CD14-positive monocyte (primary cell): Measurements from ENCODE around the gene LRBA. TPM values are rescaled to one million over a fixed set of nuclear protein-coding genes. Genes with fewer than 3 reads are reported as not detected.

ENCODE experiments used
- DNase-seq, 3 donors: peaks; one replicate each; pipeline ENCODE4 v3.0.0-alpha.2; 2011 to 2022
- H2AFZ ChIP-seq: 2 replicates; pipeline ENCODE4 v1.6.0; 2012; ENCODE audit warnings: mild to moderate bottlenecking, low read depth, low read length, inconsistent platforms; ENCODE audit not compliant: insufficient read depth, poor library complexity, severe bottlenecking
- H3K27ac ChIP-seq, 2 donors: 1 replicate in 1 of 2; 2 replicates in 1 of 2; pipeline ENCODE4 v1.5.1; 2012 to 2013; ENCODE audit warnings: low read length in 2 of 2, control low read depth in 1 of 2, inconsistent platforms in 1 of 2, low read depth in 1 of 2, mild to moderate bottlenecking in 1 of 2
- H3K27me3 ChIP-seq, 2 donors: one replicate each; pipeline versions ENCODE4 v1.6.0 to v1.6.1; 2011 to 2013; ENCODE audit warnings: low read length in 2 of 2; ENCODE audit not compliant: control insufficient read depth in 2 of 2, insufficient read depth in 2 of 2
- H3K36me3 ChIP-seq, 2 donors: replicated peaks in 1 of 2; 1 replicate in 1 of 2; 2 replicates in 1 of 2; pipeline versions ENCODE4 v1.5.1 to v1.6.1; 2012 to 2013; ENCODE audit warnings: low read length in 2 of 2, control low read depth in 1 of 2, inconsistent platforms in 1 of 2, mild to moderate bottlenecking in 1 of 2; ENCODE audit not compliant: insufficient read depth in 2 of 2, control insufficient read depth in 1 of 2
- H3K4me1 ChIP-seq, 2 donors: 1 replicate in 1 of 2; 2 replicates in 1 of 2; pipeline versions ENCODE4 v1.5.1 to v1.6.1; 2012 to 2013; ENCODE audit warnings: low read length in 2 of 2, control low read depth in 1 of 2, inconsistent platforms in 1 of 2, mild to moderate bottlenecking in 1 of 2, moderate library complexity in 1 of 2; ENCODE audit not compliant: insufficient read depth in 2 of 2, control insufficient read depth in 1 of 2
- H3K4me2 ChIP-seq: replicated peaks from 2 replicates; pipeline ENCODE3; 2012; ENCODE audit warnings: low read length, moderate library complexity, mild to moderate bottlenecking; ENCODE audit not compliant: poor library complexity, severe bottlenecking; ENCODE audit errors: extremely low read depth
- H3K4me3 ChIP-seq, 3 experiments: fragments of 200-600 bp in 1 of 3; sonication (generic) in 1 of 3; replicated peaks in 1 of 3; 1 replicate in 2 of 3; 2 replicates in 1 of 3; pipeline ENCODE4 v1.5.1; 2011 to 2013; ENCODE audit warnings: low read length in 3 of 3, mild to moderate bottlenecking in 3 of 3, control low read depth in 2 of 3, low read depth in 2 of 3, inconsistent platforms in 1 of 3, moderate library complexity in 1 of 3
- H3K79me2 ChIP-seq: 2 replicates; pipeline ENCODE4 v1.6.0; 2012; ENCODE audit warnings: mild to moderate bottlenecking, control low read depth, inconsistent platforms, low read length, moderate library complexity; ENCODE audit not compliant: insufficient read depth
- H3K9ac ChIP-seq: 2 replicates; pipeline ENCODE4 v1.6.0; 2017; ENCODE audit warnings: low read length, mild to moderate bottlenecking; ENCODE audit not compliant: insufficient read depth, poor library complexity, severe bottlenecking
- H3K9me3 ChIP-seq, 2 donors: replicated peaks in 1 of 2; 1 replicate in 1 of 2; 2 replicates in 1 of 2; pipeline versions ENCODE4 v1.5.1 to v1.6.1; 2012 to 2013; ENCODE audit warnings: low read length in 2 of 2, control low read depth in 1 of 2; ENCODE audit not compliant: control insufficient read depth in 1 of 2, insufficient read depth in 1 of 2
- H4K20me1 ChIP-seq: 2 replicates; pipeline ENCODE4 v1.6.0; 2012; ENCODE audit warnings: mild to moderate bottlenecking, low read length, control low read depth, moderate library complexity; ENCODE audit not compliant: insufficient read depth
- H3K27ac Mint-ChIP-seq, 7 donors: one replicate each; pipeline ENCODE4 v1.8.0; 2020; ENCODE audit warnings: mild to moderate bottlenecking in 7 of 7, mixed read lengths in 7 of 7, moderate library complexity in 6 of 7, inconsistent platforms in 2 of 7
- H3K27me3 Mint-ChIP-seq, 3 donors: one replicate each; pipeline ENCODE4 v1.8.0; 2021 to 2022; ENCODE audit warnings: low read depth in 3 of 3, mild to moderate bottlenecking in 3 of 3, mixed read lengths in 3 of 3, moderate library complexity in 3 of 3, inconsistent platforms in 1 of 3
- H3K36me3 Mint-ChIP-seq, 2 donors: one replicate each; pipeline ENCODE4 v1.8.0; 2020; ENCODE audit warnings: mixed read lengths in 2 of 2, inconsistent platforms in 1 of 2, mild to moderate bottlenecking in 1 of 2
- H3K4me1 Mint-ChIP-seq: one replicate; pipeline ENCODE4 v1.8.0; 2020; ENCODE audit warnings: mild to moderate bottlenecking, mixed read lengths
- H3K4me3 Mint-ChIP-seq, 2 donors: one replicate each; pipeline ENCODE4 v1.8.0; 2020; ENCODE audit warnings: mild to moderate bottlenecking in 2 of 2, mixed read lengths in 2 of 2, moderate library complexity in 1 of 2
- H3K9me3 Mint-ChIP-seq, 7 donors: one replicate each; pipeline ENCODE4 v1.8.0; 2020 to 2022; ENCODE audit warnings: mixed read lengths in 7 of 7, mild to moderate bottlenecking in 6 of 7, moderate library complexity in 6 of 7, inconsistent platforms in 2 of 7
- WGBS: methylation state at CpG from one replicate; pipeline ENCODE4 v1.1.5; 2013; ENCODE audit warnings: missing lambda C conversion rate; ENCODE audit not compliant: insufficient coverage; 5-methylcytosine and 5-hydroxymethylcytosine counted together
- intact Hi-C, 2 donors: fragments of 100-400 bp; cut with micrococcal nuclease; formaldehyde crosslinking; loops; one replicate each; pipeline versions ENCODE4 v1.15.0 to v1.15.1; 2023
- polyA plus RNA-seq, 3 donors: library from polyadenylated mRNA; depleted of rRNA in 1 of 3; unstranded in 2 of 3; stranded (reverse) in 1 of 3; fragments of 300-500 nt in 2 of 3; fragments of >200 nt in 1 of 3; fragmentation: Illumina TruSeq in 2 of 3; gene quantifications; 1 replicate in 2 of 3; 2 replicates in 1 of 3; pipeline ENCODE4 v1.2.3, GENCODE V29; 2012 to 2021
- TF ChIP-seq, protein P1 (sequence below): fragments of 200-600 bp; IDR thresholded peaks from one replicate; pipeline ENCODE4 v1.8.0; 2022; ENCODE audit warnings: antibody characterized with exemption, mild to moderate bottlenecking

The LRBA gene
- polyA plus RNA-seq, 3 donors = 1.5 to 5.5 (median 4.4) TPM

GRCh38 chr4:150768497-150768896 lies 246.6 kb downstream of the LRBA start:
- intact Hi-C loops = no loop called here
- no peaks in the 10 kb centered on the region for H3K36me3 ChIP-seq
- Mint-ChIP-seq H3K4me3 (no peak overlapping the region), H3K4me1 (peaks cover 10% of the 10 kb centered on the region), H3K27ac (no peak overlapping the region), H3K9me3 (peaks cover 0 to 7% (median 0%) of the 10 kb centered on the region in 7 donors), H3K36me3 (peaks cover 0 to 2% of the 10 kb centered on the region in 2 donors), H3K27me3 (no peaks in the 10 kb centered on the region)
- no peaks in the 10 kb centered on the region for H3K4me1 ChIP-seq
- H3K27ac ChIP-seq = no peak overlapping the region
- H3K4me3 ChIP-seq = no peak overlapping the region
- no peaks in the 10 kb centered on the region for H4K20me1 ChIP-seq
- H3K9ac ChIP-seq = no peak overlapping the region
- no peaks in the 10 kb centered on the region for H3K79me2 ChIP-seq
- DNase-seq = no peak
- WGBS = no CpG with 5 or more reads among the region's 1 CpG
- H3K9me3 ChIP-seq = no peaks in the 10 kb centered on the region
- no peak overlapping the region for H2AFZ ChIP-seq
- TF ChIP-seq, protein P1, sequence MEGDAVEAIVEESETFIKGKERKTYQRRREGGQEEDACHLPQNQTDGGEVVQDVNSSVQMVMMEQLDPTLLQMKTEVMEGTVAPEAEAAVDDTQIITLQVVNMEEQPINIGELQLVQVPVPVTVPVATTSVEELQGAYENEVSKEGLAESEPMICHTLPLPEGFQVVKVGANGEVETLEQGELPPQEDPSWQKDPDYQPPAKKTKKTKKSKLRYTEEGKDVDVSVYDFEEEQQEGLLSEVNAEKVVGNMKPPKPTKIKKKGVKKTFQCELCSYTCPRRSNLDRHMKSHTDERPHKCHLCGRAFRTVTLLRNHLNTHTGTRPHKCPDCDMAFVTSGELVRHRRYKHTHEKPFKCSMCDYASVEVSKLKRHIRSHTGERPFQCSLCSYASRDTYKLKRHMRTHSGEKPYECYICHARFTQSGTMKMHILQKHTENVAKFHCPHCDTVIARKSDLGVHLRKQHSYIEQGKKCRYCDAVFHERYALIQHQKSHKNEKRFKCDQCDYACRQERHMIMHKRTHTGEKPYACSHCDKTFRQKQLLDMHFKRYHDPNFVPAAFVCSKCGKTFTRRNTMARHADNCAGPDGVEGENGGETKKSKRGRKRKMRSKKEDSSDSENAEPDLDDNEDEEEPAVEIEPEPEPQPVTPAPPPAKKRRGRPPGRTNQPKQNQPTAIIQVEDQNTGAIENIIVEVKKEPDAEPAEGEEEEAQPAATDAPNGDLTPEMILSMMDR = no peak
- no peaks in the 10 kb centered on the region for H3K27me3 ChIP-seq
- no peak overlapping the region for H3K4me2 ChIP-seq

- Mint-ChIP-seq H3K4me1 (peaks cover 10% of the 10 kb centered on the region), H3K9me3 (peaks cover 0 to 7% (median 0%) of the 10 kb centered on the region in 7 donors), H3K27ac (no peak overlapping the region), H3K27me3 (no peaks in the 10 kb centered on the region), H3K36me3 (peaks cover 0 to 7% of the 10 kb centered on the region in 2 donors), H3K4me3 (no peak overlapping the region)
- no peaks in the 10 kb centered on the region for H3K27me3 ChIP-seq
- intact Hi-C loops = no loop called here
- no peak overlapping the region for H3K4me2 ChIP-seq
- no peaks in the 10 kb centered on the region for H3K9me3 ChIP-seq
- H3K36me3 ChIP-seq = no peaks in the 10 kb centered on the region
- no peak overlapping the region for H3K27ac ChIP-seq
- no peak overlapping the region for H3K4me3 ChIP-seq
- no peaks in the 10 kb centered on the region for H3K4me1 ChIP-seq
- TF ChIP-seq, protein P1 = no peak
- no peaks in the 10 kb centered on the region for H4K20me1 ChIP-seq
- H3K79me2 ChIP-seq = no peaks in the 10 kb centered on the region
- DNase-seq = no peak
- H3K9ac ChIP-seq = no peak overlapping the region
- H2AFZ ChIP-seq = no peak overlapping the region
- WGBS = no CpG with 5 or more reads among the region's 2 CpGs
Observed at GRCh38 chr4:150765216-150765615, 249.9 kb downstream of the LRBA start.
